ENCODE results near the gene ACTRT2. TPM values are rescaled to one million over a fixed set of nuclear protein-coding genes. Genes with fewer than 3 reads are reported as not detected.

The ACTRT2 gene
- total RNA-seq, 1 donor from 2014 or later: not detected

- FAIRE-seq (peak; percentile 7), DNase-seq (ENCODE audit: low read depth) (no peak)
- Histone ChIP-seq H3K36me3 (ENCODE audit: control insufficient read depth, insufficient read depth, low read length) (no peaks in the 10 kb centered on the region), H3K4me3 (ENCODE audit: low read depth, low read length) (no peak overlapping the region), H3K27me3 (ENCODE audit: control insufficient read depth, insufficient read depth, low read length) (peaks cover 1% of the 10 kb centered on the region)
- TF ChIP-seq, protein P1, sequence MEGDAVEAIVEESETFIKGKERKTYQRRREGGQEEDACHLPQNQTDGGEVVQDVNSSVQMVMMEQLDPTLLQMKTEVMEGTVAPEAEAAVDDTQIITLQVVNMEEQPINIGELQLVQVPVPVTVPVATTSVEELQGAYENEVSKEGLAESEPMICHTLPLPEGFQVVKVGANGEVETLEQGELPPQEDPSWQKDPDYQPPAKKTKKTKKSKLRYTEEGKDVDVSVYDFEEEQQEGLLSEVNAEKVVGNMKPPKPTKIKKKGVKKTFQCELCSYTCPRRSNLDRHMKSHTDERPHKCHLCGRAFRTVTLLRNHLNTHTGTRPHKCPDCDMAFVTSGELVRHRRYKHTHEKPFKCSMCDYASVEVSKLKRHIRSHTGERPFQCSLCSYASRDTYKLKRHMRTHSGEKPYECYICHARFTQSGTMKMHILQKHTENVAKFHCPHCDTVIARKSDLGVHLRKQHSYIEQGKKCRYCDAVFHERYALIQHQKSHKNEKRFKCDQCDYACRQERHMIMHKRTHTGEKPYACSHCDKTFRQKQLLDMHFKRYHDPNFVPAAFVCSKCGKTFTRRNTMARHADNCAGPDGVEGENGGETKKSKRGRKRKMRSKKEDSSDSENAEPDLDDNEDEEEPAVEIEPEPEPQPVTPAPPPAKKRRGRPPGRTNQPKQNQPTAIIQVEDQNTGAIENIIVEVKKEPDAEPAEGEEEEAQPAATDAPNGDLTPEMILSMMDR (IDR thresholded peaks at IDR 0.05; ENCODE audit: insufficient read depth, low read length, severe bottlenecking): no peak
These were observed 30.3 kb downstream of the ACTRT2 start for GRCh38 chr1:3051270-3052268.

GRCh38 chr1:3052501-3052900 is 31.2 kb downstream of the ACTRT2 start:
- DNase-seq (ENCODE audit: low read depth) (no peak), FAIRE-seq (no peak)
- TF ChIP-seq, protein P1 (IDR thresholded peaks at IDR 0.05; ENCODE audit: insufficient read depth, low read length, severe bottlenecking): no peak
- Histone ChIP-seq H3K36me3 (ENCODE audit: control insufficient read depth, insufficient read depth, low read length) (no peaks in the 10 kb centered on the region), H3K4me3 (ENCODE audit: low read depth, low read length) (no peak overlapping the region), H3K27me3 (ENCODE audit: control insufficient read depth, insufficient read depth, low read length) (peaks cover 1% of the 10 kb centered on the region)

DNA sequence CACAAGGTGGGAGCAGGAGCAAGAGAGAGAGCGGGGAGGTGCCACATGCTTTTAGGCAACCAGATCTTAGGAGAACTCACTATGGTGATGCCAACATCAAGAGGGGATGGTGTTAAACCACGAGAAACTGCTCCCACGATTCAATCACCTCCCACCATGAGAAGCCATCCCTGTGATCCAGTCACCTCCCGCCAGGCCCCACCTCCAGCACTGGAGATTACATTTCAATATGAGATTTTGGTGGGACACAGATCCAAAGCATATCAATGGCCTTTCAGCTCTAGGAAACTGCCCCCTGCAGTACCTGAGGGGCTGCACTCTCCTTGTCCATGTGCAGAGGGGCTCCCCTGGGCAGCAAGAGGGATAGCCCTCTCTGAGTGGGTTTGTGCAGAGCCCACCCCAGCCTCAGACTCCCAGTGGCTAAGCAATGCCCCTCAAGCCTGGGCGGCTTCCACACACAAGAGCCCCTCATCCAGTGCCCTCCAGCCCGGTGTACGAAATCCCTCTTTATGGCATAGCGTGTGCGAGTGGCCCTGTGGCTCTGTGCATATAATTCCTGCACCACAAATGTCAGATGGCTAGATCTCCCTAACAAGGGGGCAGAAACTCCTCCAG is 32.2 kb downstream of the ACTRT2 start:
- peak; percentile 18 for FAIRE-seq
- H3K4me3 ChIP-seq (ENCODE audit: low read depth, low read length): no peak overlapping the region

DNA sequence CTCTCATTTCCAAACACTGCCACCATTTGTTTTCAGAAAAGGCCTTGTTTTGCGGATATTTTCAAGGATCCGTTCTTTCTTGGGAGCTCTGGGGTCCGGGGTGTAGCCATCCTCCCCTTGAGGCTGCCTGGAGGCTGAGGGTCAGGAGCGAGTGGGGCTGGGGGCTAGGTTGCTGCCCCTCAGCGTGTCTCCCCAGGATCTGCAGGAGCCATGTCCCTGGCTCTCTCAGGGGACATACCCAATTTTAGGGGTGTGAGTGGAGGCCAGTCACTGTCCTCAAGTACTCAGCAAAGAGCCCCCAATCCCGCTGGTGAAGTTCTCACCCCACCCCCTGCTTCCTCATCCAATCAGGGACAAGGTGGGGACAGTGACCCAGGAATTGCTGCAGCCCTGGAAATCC is 32.7 kb downstream of the ACTRT2 start:
- FAIRE-seq (no peak), DNase-seq (ENCODE audit: low read depth) (no peak)
- Histone ChIP-seq H3K4me3 (ENCODE audit: low read depth, low read length) (no peak overlapping the region), H3K27me3 (ENCODE audit: control insufficient read depth, insufficient read depth, low read length) (peaks cover 2% of the 10 kb centered on the region), H3K36me3 (ENCODE audit: control insufficient read depth, insufficient read depth, low read length) (no peaks in the 10 kb centered on the region)
- TF ChIP-seq, protein P1 (IDR thresholded peaks at IDR 0.05; ENCODE audit: insufficient read depth, low read length, severe bottlenecking): no peak

More for the DNA sequence above, 32.2 kb downstream of the ACTRT2 start:
- Histone ChIP-seq H3K36me3 (ENCODE audit: control insufficient read depth, insufficient read depth, low read length) (no peaks in the 10 kb centered on the region), H3K27me3 (ENCODE audit: control insufficient read depth, insufficient read depth, low read length) (peaks cover 3% of the 10 kb centered on the region)
- TF ChIP-seq, protein P1 (IDR thresholded peaks at IDR 0.05; ENCODE audit: insufficient read depth, low read length, severe bottlenecking): no peak
- DNase-seq (ENCODE audit: low read depth): no peak

- DNase-seq (ENCODE audit: low read depth) (no peak), FAIRE-seq (no peak)
- Histone ChIP-seq H3K36me3 (ENCODE audit: control insufficient read depth, insufficient read depth, low read length) (no peaks in the 10 kb centered on the region), H3K27me3 (ENCODE audit: control insufficient read depth, insufficient read depth, low read length) (peaks cover 2% of the 10 kb centered on the region), H3K4me3 (ENCODE audit: low read depth, low read length) (no peak overlapping the region)
- TF ChIP-seq, protein P1 (IDR thresholded peaks at IDR 0.05; ENCODE audit: insufficient read depth, low read length, severe bottlenecking): no peak
These were observed 33.2 kb downstream of the ACTRT2 start for GRCh38 chr1:3054474-3054873.

All from bronchial epithelial cell (primary cell).